ENCODE data around the gene ANKS1B.

The ANKS1B gene

GRCh38 chr12:98868076-98868475 lies 1116.7 kb downstream of the ANKS1B start:
- H3K27ac ChIP-seq: no peak overlapping the region
- no peak for TF ChIP-seq CTCF (conservative IDR thresholded peaks at IDR 0.05)

- H3K27ac ChIP-seq: no peak overlapping the region
- TF ChIP-seq CTCF (conservative IDR thresholded peaks at IDR 0.05): no peak
Observed at GRCh38 chr12:98864363-98864762, 1120.4 kb downstream of the ANKS1B start.

- H3K27ac ChIP-seq: no peak overlapping the region
- TF ChIP-seq CTCF (conservative IDR thresholded peaks at IDR 0.05): no peak
Observed at GRCh38 chr12:98863167-98863566, 1121.6 kb downstream of the ANKS1B start.

GRCh38 chr12:98861251-98861650 lies 1123.5 kb downstream of the ANKS1B start:
- H3K27ac ChIP-seq: no peak overlapping the region
- no peak for TF ChIP-seq CTCF (conservative IDR thresholded peaks at IDR 0.05)

GRCh38 chr12:98856897-98857540 lies 1127.7 kb downstream of the ANKS1B start:
- H3K27ac ChIP-seq: no peak overlapping the region
- no peak for TF ChIP-seq CTCF (conservative IDR thresholded peaks at IDR 0.05)

GRCh38 chr12:98852181-98852580 lies 1132.6 kb downstream of the ANKS1B start:
- TF ChIP-seq CTCF (conservative IDR thresholded peaks at IDR 0.05): no peak
- H3K27ac ChIP-seq: no peak overlapping the region

- TF ChIP-seq CTCF (conservative IDR thresholded peaks at IDR 0.05): no peak
Observed at GRCh38 chr12:98847242-98847641, 1137.5 kb downstream of the ANKS1B start.

More at GRCh38 chr12:98847242-98847641, 1137.5 kb downstream of the ANKS1B start:
- H3K27ac ChIP-seq: no peak overlapping the region

Data from VCaP (cell line).